ENCODE data around the gene PALB2. TPM values are rescaled to one million over a fixed set of nuclear protein-coding genes. Genes with fewer than 3 reads are reported as not detected.

PALB2 gene
- total and polyA plus RNA-seq, 2 of the 8 experiments (the other 6 are each of a cell fraction or from before 2014, with no cell fraction given) = 12.5 to 33.1 TPM

DNA sequence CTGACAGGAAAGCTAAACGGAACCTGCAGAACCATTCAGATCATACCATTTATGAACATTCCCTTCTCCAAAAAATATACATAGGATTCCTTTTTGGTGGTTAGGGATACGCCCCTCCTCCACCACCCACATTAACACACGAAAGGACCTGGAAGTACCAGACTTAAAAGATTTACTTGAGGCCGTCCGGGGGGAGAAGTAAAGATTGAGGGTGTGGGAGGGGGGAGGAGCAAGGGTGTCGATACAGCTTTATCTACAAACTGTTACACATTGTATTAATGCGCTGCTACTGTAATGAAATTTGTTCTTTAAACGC, 537 bp downstream of the PALB2 start:
- H2AK5ac ChIP-seq (ENCODE audit: low read depth, low read length) = no peak overlapping the region
- H3K4me3 ChIP-seq (ENCODE audit: extremely low read depth in 1 of 4, insufficient read depth in 2 of 4, low read depth in 3 of 4, low read length in 4 of 4) = peak overlapping the region; percentile 83 to 99 (median 96)
- ChIA-PET CTCF (ENCODE audit: partially characterized antibody) (interaction anchor here (1.2 kb wide), 2 partner anchors 38 to 42 kb away, joined by 3 read pairs; partner anchors contain the start of gene PLK1), POLR2A (ENCODE audit: partially characterized antibody) (interaction anchor here (0.7 to 3.2 kb wide), 16 partner anchors 8 to 132 kb away, joined by 3 to 32 read pairs (median 3); partner anchors contain the start of genes EARS2, PLK1 and UBFD1)
- no peak overlapping the region; the same call in 1 of the 2 replicates for H2BK12ac ChIP-seq (ENCODE audit: low read depth, low read length)
- H3K9ac ChIP-seq (replicated peaks in 1 of 4; ENCODE audit: extremely low read depth in 1 of 4, low read depth in 3 of 4, low read length in 3 of 4) = peak overlapping the region; percentile 65 to 96 (median 90)
- H3K9me3 ChIP-seq (ENCODE audit: insufficient read depth in 2 of 2, low read depth in 1 of 2, low read length in 1 of 2) = no peaks in the 10 kb centered on the region
- H4K8ac ChIP-seq (ENCODE audit: extremely low read depth, insufficient read depth, low read length) = peak overlapping the region; percentile 97; the same call in 1 of the 2 replicates
- peaks cover 2% of the 10 kb centered on the region in 2 experiments for H4K20me1 ChIP-seq (replicated peaks in 1 of 2; ENCODE audit: control insufficient read depth in 1 of 2, insufficient read depth in 2 of 2, low read length in 2 of 2)
- peak overlapping the region; percentile 30 for H3K4ac ChIP-seq (replicated peaks; ENCODE audit: insufficient read length, low read depth, low read length)
- H4K91ac ChIP-seq (replicated peaks; ENCODE audit: insufficient read length, low read length) = peak overlapping the region; percentile 52
- no peak for FAIRE-seq
- peak overlapping the region; percentile 85 for H4K5ac ChIP-seq (ENCODE audit: insufficient read length, low read depth, low read length)
- H3K36me3 ChIP-seq (ENCODE audit: control insufficient read depth in 2 of 4, insufficient read depth in 4 of 4, low read length in 3 of 4) = peaks cover 9 to 35% (median 16%) of the 10 kb centered on the region in 4 experiments
- peak overlapping the region; percentile 85 for H3K56ac ChIP-seq (replicated peaks; ENCODE audit: insufficient read length, low read depth, low read length)
- peaks cover 4% of the 10 kb centered on the region; the same call in 1 of the 2 replicates for H3K23me2 ChIP-seq (ENCODE audit: low read depth, low read length)
- WGBS, 2 experiments (ENCODE audit: extremely low coverage in 1 of 2, insufficient coverage in 1 of 2, insufficient read length in 1 of 2, insufficient replicate concordance in 2 of 2, low coverage in 1 of 2, low lambda C conversion rate in 2 of 2, missing lambda C conversion rate in 1 of 2) = 3% methylated on average over 8 of the region's 8 CpGs; no CpG with 5 or more reads in 1 of the 2 experiments
- H2BK15ac ChIP-seq (ENCODE audit: low read length) = no peak overlapping the region
- no peak overlapping the region for H3K23ac ChIP-seq (ENCODE audit: insufficient read length)
- no peak overlapping the region for H2BK20ac ChIP-seq (ENCODE audit: low read length)
- H3K27me3 ChIP-seq (replicated peaks in 1 of 4; ENCODE audit: control insufficient read depth in 3 of 4, extremely low read depth in 1 of 4, insufficient read depth in 3 of 4, low read length in 3 of 4) = no peaks in the 10 kb centered on the region
- peak overlapping the region; percentile 38; the same call in 1 of the 2 replicates for H2AFZ ChIP-seq (ENCODE audit: low read length)
- H3K18ac ChIP-seq (ENCODE audit: extremely low read depth, low read length) = peak overlapping the region; percentile 75
- DNase-seq (ENCODE audit: low read depth in 1 of 2, low spot score in 2 of 2) = peak in 1 of 2 experiments; percentile 9
- H3K79me1 ChIP-seq (ENCODE audit: low read depth, low read length) = no peaks in the 10 kb centered on the region; the same call in 1 of the 2 replicates
- peak overlapping the region; percentile 79 to 81 for H3K4me2 ChIP-seq (ENCODE audit: insufficient read depth in 1 of 2, low read depth in 2 of 2, low read length in 2 of 2)
- H3K27ac ChIP-seq (ENCODE audit: low read depth, low read length) = peak overlapping the region; percentile 85
- H3K14ac ChIP-seq (ENCODE audit: insufficient read length) = no peak overlapping the region
- H3K79me2 ChIP-seq (ENCODE audit: control insufficient read depth in 1 of 2, insufficient read depth in 2 of 2, low read length in 2 of 2) = peaks cover 0 to 35% of the 10 kb centered on the region in 2 experiments; a peak in 2 of 4 replicates
- H2BK5ac ChIP-seq (ENCODE audit: low read depth, low read length) = peak overlapping the region; percentile 73; the same call in 1 of the 2 replicates
- peaks cover 0 to 9% (median 1%) of the 10 kb centered on the region in 4 experiments; a peak in 3 of 7 replicates for H3K4me1 ChIP-seq (replicated peaks in 1 of 4; ENCODE audit: control insufficient read depth in 3 of 4, insufficient read depth in 4 of 4, low read length in 3 of 4)
- no peak overlapping the region for H2BK120ac ChIP-seq (replicated peaks; ENCODE audit: low read depth, low read length)
- TF ChIP-seq POU5F1 (IDR thresholded peaks at IDR 0.05; ENCODE audit: low read depth, low read length) (no peak), KDM1A (IDR thresholded peaks at IDR 0.05; ENCODE audit: borderline replicate concordance, low read length) (no peak), RNF2 (IDR thresholded peaks at IDR 0.05; ENCODE audit: borderline replicate concordance, low read depth, low read length, missing control alignments, poor library complexity, severe bottlenecking) (no peak), TCF12 (IDR thresholded peaks at IDR 0.05; ENCODE audit: low read depth, low read length) (no peak), SAP30 (IDR thresholded peaks at IDR 0.05; ENCODE audit: insufficient read depth, insufficient replicate concordance, low read length) (no peak), HDAC2 (IDR thresholded peaks at IDR 0.05; ENCODE audit: borderline replicate concordance in 1 of 2, low read depth in 2 of 2, low read length in 2 of 2) (no peak), SUZ12 (IDR thresholded peaks at IDR 0.05; ENCODE audit: low read length) (no peak), KDM5A (IDR thresholded peaks at IDR 0.05; ENCODE audit: low read length) (no peak), GABPA (IDR thresholded peaks at IDR 0.05; ENCODE audit: borderline replicate concordance, insufficient read depth, low read length) (no peak)
- TF ChIP-seq, protein P1, sequence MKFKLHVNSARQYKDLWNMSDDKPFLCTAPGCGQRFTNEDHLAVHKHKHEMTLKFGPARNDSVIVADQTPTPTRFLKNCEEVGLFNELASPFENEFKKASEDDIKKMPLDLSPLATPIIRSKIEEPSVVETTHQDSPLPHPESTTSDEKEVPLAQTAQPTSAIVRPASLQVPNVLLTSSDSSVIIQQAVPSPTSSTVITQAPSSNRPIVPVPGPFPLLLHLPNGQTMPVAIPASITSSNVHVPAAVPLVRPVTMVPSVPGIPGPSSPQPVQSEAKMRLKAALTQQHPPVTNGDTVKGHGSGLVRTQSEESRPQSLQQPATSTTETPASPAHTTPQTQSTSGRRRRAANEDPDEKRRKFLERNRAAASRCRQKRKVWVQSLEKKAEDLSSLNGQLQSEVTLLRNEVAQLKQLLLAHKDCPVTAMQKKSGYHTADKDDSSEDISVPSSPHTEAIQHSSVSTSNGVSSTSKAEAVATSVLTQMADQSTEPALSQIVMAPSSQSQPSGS (IDR thresholded peaks at IDR 0.05; ENCODE audit: low read length) = no peak

Measured in H1 (cell line).